ENCODE data around the gene EYS.

- TF ChIP-seq TARDBP (CRISPR knock-in tag; IDR thresholded peaks at IDR 0.05) (no peak), ZNF329 (CRISPR knock-in tag; IDR thresholded peaks at IDR 0.05; ENCODE audit: low read depth) (no peak), ZNF138 (CRISPR knock-in tag; IDR thresholded peaks at IDR 0.05; ENCODE audit: low read depth) (no peak), MAZ (IDR thresholded peaks at IDR 0.05; ENCODE audit: borderline replicate concordance, low read depth, low read length) (no peak), MAZ (CRISPR knock-in tag; IDR thresholded peaks at IDR 0.05; ENCODE audit: low read depth) (no peak), MAX (IDR thresholded peaks at IDR 0.05) (no peak)
These were observed 891.3 kb downstream of the EYS start for GRCh38 chr6:64815718-64816117.

Data from HepG2 (cell line).